Spleen (tissue), 13 donors: ENCODE data around the gene P2RY12. TPM values are rescaled to one million over a fixed set of nuclear protein-coding genes. Genes with fewer than 3 reads are reported as not detected.

ENCODE experiments used
- DNase-seq: peaks from one replicate; pipeline ENCODE4 v3.0.0-alpha.2; 2020
- H3K27ac ChIP-seq, 8 donors: fragments of 200-600 bp; sonication (generic) in 7 of 8; 1 replicate in 4 of 8; 2 replicates in 4 of 8; pipeline versions ENCODE4 v1.5.0 to v1.8.0; 2016 to 2021; ENCODE audit warnings: inconsistent platforms in 4 of 8, mild to moderate bottlenecking in 4 of 8, moderate library complexity in 1 of 8
- H3K27me3 ChIP-seq, 7 donors: fragments of 200-600 bp; sonication (generic) in 6 of 7; replicated peaks in 1 of 7; 1 replicate in 4 of 7; 2 replicates in 3 of 7; pipeline versions ENCODE4 v1.5.0 to v1.8.0; 2016 to 2021; ENCODE audit warnings: inconsistent platforms in 3 of 7, mild to moderate bottlenecking in 1 of 7
- H3K36me3 ChIP-seq, 6 donors: fragments of 200-600 bp; sonication (generic) in 5 of 6; 1 replicate in 4 of 6; 2 replicates in 2 of 6; pipeline versions ENCODE4 v1.5.0 to v1.8.0; 2016 to 2021; ENCODE audit warnings: inconsistent platforms in 2 of 6
- H3K4me1 ChIP-seq, 6 donors: fragments of 200-600 bp; sonication (generic) in 5 of 6; 1 replicate in 3 of 6; 2 replicates in 3 of 6; pipeline versions ENCODE4 v1.5.0 to v1.8.0; 2016 to 2021; ENCODE audit warnings: inconsistent platforms in 3 of 6
- H3K4me3 ChIP-seq, 8 donors: fragments of 200-600 bp; sonication (generic) in 7 of 8; 1 replicate in 4 of 8; 2 replicates in 4 of 8; pipeline versions ENCODE4 v1.5.0 to v1.8.0; 2016 to 2021; ENCODE audit warnings: inconsistent platforms in 4 of 8, mild to moderate bottlenecking in 4 of 8, moderate library complexity in 2 of 8
- H3K9me3 ChIP-seq, 8 donors: fragments of 200-600 bp; sonication (generic) in 7 of 8; 1 replicate in 4 of 8; 2 replicates in 4 of 8; pipeline versions ENCODE4 v1.5.0 to v1.8.0; 2016 to 2021; ENCODE audit warnings: inconsistent platforms in 4 of 8
- POLR2A ChIP-seq, 3 donors: fragments of 450-650 bp; IDR thresholded peaks; one replicate each; pipeline ENCODE4 v1.5.1; 2017; ENCODE audit warnings: antibody characterized with exemption in 3 of 3, mild to moderate bottlenecking in 1 of 3
- POLR2AphosphoS5 ChIP-seq, 3 donors: sonication (generic); formaldehyde crosslinking; IDR thresholded peaks; one replicate each; pipeline ENCODE4 v1.5.1; 2017; ENCODE audit warnings: antibody characterized with exemption in 3 of 3
- whole genome bisulfite sequencing, 5 donors: extraction: QIAGEN DNeasy Blood & Tissue Kit in 3 of 5; methylation state at CpG; one replicate each; pipeline versions ENCODE4 v1.1.5 to v1.1.7; 2013 to 2018; 5-methylcytosine and 5-hydroxymethylcytosine counted together
- intact Hi-C: fragments of 100-400 bp; cut with DNase I; formaldehyde crosslinking; loops from one replicate; pipeline ENCODE4 v1.15.0; 2023; ENCODE audit warnings: low total_unique reads
- long read RNA-seq, 2 donors: transcript quantifications; one replicate each; lab custom pipeline, GENCODE V29; 2026
- polyA plus RNA-seq, 3 donors: library from polyadenylated mRNA; stranded (reverse); fragments of 200-250 nt; gene quantifications; one replicate each; pipeline ENCODE4 v1.2.1, GENCODE V29; 2013
- total RNA-seq, 7 donors: library from RNA; depleted of rRNA in 3 of 7; stranded (reverse); fragments of >200 nt in 3 of 7; fragmentation: NEBNext Ultra II Directional in 4 of 7; extraction: Animal tissue kit (Norgen Biotek cat#: 25700) in 4 of 7; gene quantifications; one replicate each; pipeline versions ENCODE4 v1.1.0 to v1.2.1, GENCODE V29; 2016 to 2021
- TF ChIP-seq, protein P1 (sequence below), 11 experiments: fragments of 200-600 bp in 7 of 11; fragments of 450-650 bp in 4 of 11; sonication (generic) in 4 of 11; IDR thresholded peaks in 8 of 11; conservative IDR thresholded peaks in 3 of 11; 1 replicate in 7 of 11; 2 replicates in 4 of 11; pipeline versions ENCODE4 v1.4.0 to v1.8.0; 2016 to 2021; ENCODE audit warnings: antibody characterized with exemption in 11 of 11, inconsistent platforms in 4 of 11, mild to moderate bottlenecking in 1 of 11
- donor health status: healthy with polysubstance abuse.
- donor health status: DM: no; HTN: no; CAD: no; lungs with moderate emphysema.
- donor health status: DM: no; HTN: no; CAD: no.
- donor health status: Bipolar disorder and iron deficiency.
- donor health status: healthy.
- donor health status: DM: no; HTN: no; CAD: no.
- donor health status: DM: yes; HTN: yes; CAD: no.

P2RY12 gene
- total RNA-seq, result 10 to 100 TPM in 3 of 7 donors, 1 to 10 TPM in 4; 5.9 to 19.2 (median 7.5) TPM
- polyA plus RNA-seq, result 1 to 10 TPM in 2 of 3 donors, under 1 TPM in 1; 0.78 to 2.9 (median 2.0) TPM
- long read RNA-seq, donor 1, partial matches to known transcripts, result 0 of 2 reads
- long read RNA-seq, donor 1, other reads (novel, unspliced or antisense), result 0 of 2 reads
- long read RNA-seq, donor 2, partial matches to known transcripts, result 0 of 3 reads
- long read RNA-seq, donor 2, other reads (novel, unspliced or antisense), result 0 of 3 reads

DNA sequence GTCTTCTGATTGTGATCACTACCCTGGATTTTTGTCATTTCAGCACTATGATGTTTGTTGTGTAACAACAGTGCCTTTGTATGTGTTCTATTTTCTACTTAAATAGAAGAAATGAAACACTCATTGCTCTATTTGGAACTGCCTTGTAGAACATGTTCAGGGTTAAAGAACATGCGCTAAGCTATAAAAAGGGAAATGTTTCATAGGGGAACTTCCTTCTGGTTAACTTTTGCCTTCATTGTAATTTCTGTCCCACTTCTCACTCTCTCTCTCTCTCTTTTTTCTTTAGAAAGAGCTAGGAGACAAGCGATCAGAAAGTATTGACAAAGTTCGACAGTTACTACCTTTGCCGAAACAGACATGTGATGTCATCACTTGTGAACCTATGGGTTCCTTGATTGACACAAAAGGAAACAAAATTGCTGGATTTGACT, at the start of gene P2RY12:
P2RY12 (minus strand) TSS at position 13 of the 434 bp plus-strand sequence. CDS start 45,908 bp downstream, outside the sequence.
- H3K4me3 ChIP-seq, result peak within 1 kb of the TSS in 6 of 8 donors; percentile 8 to 47 (median 12)
- H3K9me3 ChIP-seq, result no peaks in the 10 kb centered on the region
- H3K27me3 ChIP-seq, result no peaks in the 10 kb centered on the region
- no peaks in the 10 kb centered on the region for H3K36me3 ChIP-seq
- TF ChIP-seq POLR2AphosphoS5 (IDR thresholded peaks at IDR 0.05), result no peak
- TF ChIP-seq, protein P1, sequence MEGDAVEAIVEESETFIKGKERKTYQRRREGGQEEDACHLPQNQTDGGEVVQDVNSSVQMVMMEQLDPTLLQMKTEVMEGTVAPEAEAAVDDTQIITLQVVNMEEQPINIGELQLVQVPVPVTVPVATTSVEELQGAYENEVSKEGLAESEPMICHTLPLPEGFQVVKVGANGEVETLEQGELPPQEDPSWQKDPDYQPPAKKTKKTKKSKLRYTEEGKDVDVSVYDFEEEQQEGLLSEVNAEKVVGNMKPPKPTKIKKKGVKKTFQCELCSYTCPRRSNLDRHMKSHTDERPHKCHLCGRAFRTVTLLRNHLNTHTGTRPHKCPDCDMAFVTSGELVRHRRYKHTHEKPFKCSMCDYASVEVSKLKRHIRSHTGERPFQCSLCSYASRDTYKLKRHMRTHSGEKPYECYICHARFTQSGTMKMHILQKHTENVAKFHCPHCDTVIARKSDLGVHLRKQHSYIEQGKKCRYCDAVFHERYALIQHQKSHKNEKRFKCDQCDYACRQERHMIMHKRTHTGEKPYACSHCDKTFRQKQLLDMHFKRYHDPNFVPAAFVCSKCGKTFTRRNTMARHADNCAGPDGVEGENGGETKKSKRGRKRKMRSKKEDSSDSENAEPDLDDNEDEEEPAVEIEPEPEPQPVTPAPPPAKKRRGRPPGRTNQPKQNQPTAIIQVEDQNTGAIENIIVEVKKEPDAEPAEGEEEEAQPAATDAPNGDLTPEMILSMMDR (IDR thresholded peaks at IDR 0.05 in 8 of 11, conservative IDR thresholded peaks at IDR 0.05 in 3 of 11), result no peak
- no peak for TF ChIP-seq POLR2A (IDR thresholded peaks at IDR 0.05)
- intact Hi-C loops, result no loop called here
- 42 to 58% (median 49%) methylated on average over 4 of the region's 4 CpGs for WGBS, 5 donors
- peak within 1 kb of the TSS; percentile 13 to 84 (median 70) for H3K27ac ChIP-seq
- peaks cover 0 to 82% (median 53%) of the 10 kb centered on the region in 6 donors for H3K4me1 ChIP-seq
- DNase-seq, result no peak

DNA sequence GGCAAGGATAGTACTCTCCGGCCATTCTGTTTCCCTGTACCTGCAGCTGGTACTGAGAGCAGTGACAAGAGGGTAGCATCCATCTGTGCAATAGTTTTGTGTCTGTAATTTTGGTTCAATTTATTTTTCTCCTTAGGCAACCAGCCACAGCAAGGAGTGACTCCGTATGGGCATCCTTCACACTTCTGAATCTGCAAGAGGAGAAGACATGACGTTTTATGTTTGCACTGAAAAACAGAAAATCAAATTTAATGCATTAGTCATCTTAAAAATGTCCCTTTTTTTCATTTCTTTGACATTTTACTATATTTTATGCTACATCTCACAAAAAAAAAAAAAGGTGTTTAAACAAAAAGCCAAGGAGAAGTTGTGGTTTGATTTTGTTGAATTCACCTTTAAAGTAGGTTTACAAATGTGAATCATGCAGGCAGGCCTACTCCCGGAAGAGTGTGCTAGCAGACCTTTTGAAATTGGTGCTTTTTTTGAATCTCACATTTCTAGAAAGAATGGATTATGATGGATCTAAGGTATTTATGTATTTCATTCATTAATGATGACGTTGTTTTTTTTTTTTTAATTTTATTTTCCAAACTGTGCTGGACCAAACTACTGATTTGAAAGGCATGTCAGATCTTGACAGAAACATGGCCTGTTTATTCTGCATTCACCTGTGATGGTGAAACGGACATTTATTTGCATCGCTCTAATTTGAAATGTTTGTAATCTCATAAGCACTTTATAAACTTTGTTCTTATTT, 48.2 kb upstream of the P2RY12 start:
- Histone ChIP-seq H3K4me1 (no peaks in the 10 kb centered on the region), H3K27ac (no peak overlapping the region), H3K9me3 (no peaks in the 10 kb centered on the region), H3K4me3 (no peak overlapping the region), H3K27me3 (no peaks in the 10 kb centered on the region), H3K36me3 (no peaks in the 10 kb centered on the region)
- intact Hi-C loops, result no loop called here
- WGBS, 5 donors, result 78 to 90% (median 87%) methylated on average over 7 of the region's 7 CpGs
- no peak for DNase-seq
- TF ChIP-seq, protein P1 (IDR thresholded peaks at IDR 0.05 in 8 of 11, conservative IDR thresholded peaks at IDR 0.05 in 3 of 11), result no peak
- TF ChIP-seq POLR2AphosphoS5 (IDR thresholded peaks at IDR 0.05) (no peak), POLR2A (IDR thresholded peaks at IDR 0.05) (no peak)

DNA sequence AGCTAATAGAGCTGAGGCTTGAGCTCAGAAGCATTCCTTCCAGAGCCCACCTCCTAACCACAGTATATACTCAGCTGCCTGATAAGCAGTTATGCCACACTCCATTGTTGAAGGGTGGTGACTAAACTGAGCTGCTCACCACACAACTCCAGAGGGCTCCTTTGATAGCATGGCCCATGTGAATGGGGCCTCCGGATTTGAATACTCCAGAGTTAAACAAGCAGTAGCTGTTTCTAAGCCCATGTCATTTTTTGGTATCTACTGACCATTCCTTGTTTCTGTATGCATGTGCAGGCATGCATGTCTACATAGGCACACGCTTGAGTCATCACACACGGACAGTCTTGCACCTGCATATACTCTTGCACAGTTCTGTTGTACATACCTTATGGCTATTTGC, 47.4 kb upstream of the P2RY12 start:
- no peaks in the 10 kb centered on the region for H3K27me3 ChIP-seq
- 81 to 90% (median 84%) methylated on average over 3 of the region's 3 CpGs for whole genome bisulfite sequencing, 5 donors
- no peak overlapping the region for H3K4me3 ChIP-seq
- H3K27ac ChIP-seq, result no peak overlapping the region
- no peaks in the 10 kb centered on the region for H3K36me3 ChIP-seq
- no peak for TF ChIP-seq POLR2AphosphoS5 (IDR thresholded peaks at IDR 0.05)
- TF ChIP-seq, protein P1 (IDR thresholded peaks at IDR 0.05 in 8 of 11, conservative IDR thresholded peaks at IDR 0.05 in 3 of 11), result no peak
- no peak for TF ChIP-seq POLR2A (IDR thresholded peaks at IDR 0.05)
- no peaks in the 10 kb centered on the region for H3K4me1 ChIP-seq
- intact Hi-C loops, result no loop called here
- no peaks in the 10 kb centered on the region for H3K9me3 ChIP-seq
- DNase-seq, result no peak
